BLaER1 (cell line): ENCODE data around the gene SF1.

Experiments used
- H3K27ac ChIP-seq: shearing (Covaris generic); formaldehyde crosslinking; 2 replicates; pipeline ENCODE4 v1.8.1; 2022
- H3K27me3 ChIP-seq: shearing (Covaris generic); formaldehyde crosslinking; 2 replicates; pipeline ENCODE4 v1.8.1; 2022
- H3K36me3 ChIP-seq: shearing (Covaris generic); formaldehyde crosslinking; 2 replicates; pipeline ENCODE4 v1.8.1; 2022
- H3K4me1 ChIP-seq: shearing (Covaris generic); formaldehyde crosslinking; 2 replicates; pipeline ENCODE4 v1.8.1; 2022
- H3K4me2 ChIP-seq: shearing (Covaris generic); formaldehyde crosslinking; 2 replicates; pipeline ENCODE4 v1.8.1; 2022
- H3K4me3 ChIP-seq: shearing (Covaris generic); formaldehyde crosslinking; 2 replicates; pipeline ENCODE4 v1.8.1; 2022
- H3K9ac ChIP-seq: shearing (Covaris generic); formaldehyde crosslinking; 2 replicates; pipeline ENCODE4 v1.8.1; 2022
- H3K9me3 ChIP-seq: shearing (Covaris generic); formaldehyde crosslinking; 2 replicates; pipeline ENCODE4 v1.8.1; 2022
- H4K20me1 ChIP-seq: shearing (Covaris generic); formaldehyde crosslinking; 2 replicates; pipeline ENCODE4 v1.8.1; 2022
- Cebpa-rat ChIP-seq: shearing (Covaris generic); IDR thresholded peaks from 2 replicates; pipeline ENCODE4 v1.8.1; 2022

Gene SF1

GRCh38 chr11:64762674-64763525, 15.4 kb downstream of the SF1 start:
- peaks cover 60% of the 10 kb centered on the region for H3K36me3 ChIP-seq
- H3K9ac ChIP-seq, result peak overlapping the region; percentile 74

DNA sequence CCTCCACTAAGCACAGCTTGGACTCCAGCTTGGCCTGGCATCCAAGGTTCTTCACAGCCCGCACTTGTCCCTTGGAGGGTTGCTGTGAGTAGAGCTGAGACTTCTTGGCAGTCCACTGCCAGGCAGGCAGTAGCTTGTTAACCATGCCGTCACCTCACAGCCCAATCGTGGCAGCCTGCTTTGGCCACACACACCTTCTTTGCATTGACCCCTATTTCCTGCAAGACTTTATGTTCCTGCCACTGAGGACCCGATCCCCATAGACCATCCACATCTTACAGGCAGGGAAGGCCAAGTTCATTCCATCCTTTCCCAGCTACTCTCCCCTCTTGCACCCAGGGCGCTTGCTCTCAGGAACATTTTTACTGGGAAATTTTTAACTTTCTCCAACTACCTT, 16.1 kb downstream of the SF1 start:
- Histone ChIP-seq H3K4me3 (no peak overlapping the region), H3K27me3 (no peaks in the 10 kb centered on the region), H3K9ac (peak overlapping the region; percentile 74), H3K27ac (peak overlapping the region; percentile 78), H4K20me1 (peaks cover 75% of the 10 kb centered on the region), H3K4me2 (peak overlapping the region; percentile 79), H3K9me3 (no peaks in the 10 kb centered on the region), H3K4me1 (peaks cover 86% of the 10 kb centered on the region), H3K36me3 (peaks cover 54% of the 10 kb centered on the region)
- TF ChIP-seq Cebpa-rat, result no peak

More at GRCh38 chr11:64762674-64763525, 15.4 kb downstream of the SF1 start:
- H4K20me1 ChIP-seq, result peaks cover 81% of the 10 kb centered on the region
- no peak for TF ChIP-seq Cebpa-rat
- H3K4me2 ChIP-seq, result peak overlapping the region; percentile 79
- H3K4me3 ChIP-seq, result peak overlapping the region; percentile 23; the same call in 1 of the 2 replicates
- no peaks in the 10 kb centered on the region for H3K9me3 ChIP-seq
- peaks cover 93% of the 10 kb centered on the region for H3K4me1 ChIP-seq
- peak overlapping the region; percentile 78 for H3K27ac ChIP-seq
- no peaks in the 10 kb centered on the region for H3K27me3 ChIP-seq

DNA sequence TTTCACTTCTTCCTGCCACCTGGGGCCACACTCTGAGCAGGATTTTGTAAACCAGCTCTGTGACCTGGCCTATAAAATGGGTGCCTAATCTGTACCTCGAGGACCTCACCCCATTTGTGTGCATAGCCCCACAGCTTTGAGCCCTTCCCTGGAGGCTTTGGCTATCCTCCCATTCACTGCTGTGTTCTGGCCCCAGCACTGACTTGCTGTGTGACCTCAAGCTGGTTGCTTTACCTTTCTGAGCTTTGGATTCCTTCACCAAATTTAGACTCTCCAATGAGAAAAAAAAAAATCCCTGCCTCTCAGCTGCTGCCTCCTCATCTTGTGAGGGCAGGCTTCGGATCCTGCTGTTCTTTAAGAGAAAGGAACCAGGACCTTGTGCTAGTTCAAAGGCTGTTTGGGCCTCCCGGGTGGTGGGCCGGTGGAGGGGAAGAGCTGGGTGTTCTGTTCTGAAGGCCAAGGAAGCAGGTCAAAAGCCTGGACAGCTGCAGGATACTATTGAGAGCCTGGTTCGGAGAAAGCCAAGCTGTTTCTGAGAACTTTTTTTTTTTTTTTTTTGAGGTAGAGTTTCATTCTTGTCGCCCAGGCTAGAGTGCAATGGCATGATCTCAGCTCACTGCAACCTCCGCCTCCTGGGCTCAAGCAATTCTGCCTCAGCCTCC, 17.5 kb downstream of the SF1 start:
- Histone ChIP-seq H3K4me3 (no peak overlapping the region), H3K9me3 (no peaks in the 10 kb centered on the region), H4K20me1 (peaks cover 61% of the 10 kb centered on the region), H3K4me2 (peak overlapping the region; percentile 83), H3K36me3 (peaks cover 41% of the 10 kb centered on the region), H3K9ac (0 out of 2 replicates have a peak overlapping the region, but pooled peaks have one; percentile 51), H3K27me3 (no peaks in the 10 kb centered on the region), H3K27ac (peak overlapping the region; percentile 68), H3K4me1 (peaks cover 88% of the 10 kb centered on the region)
- no peak for TF ChIP-seq Cebpa-rat

DNA sequence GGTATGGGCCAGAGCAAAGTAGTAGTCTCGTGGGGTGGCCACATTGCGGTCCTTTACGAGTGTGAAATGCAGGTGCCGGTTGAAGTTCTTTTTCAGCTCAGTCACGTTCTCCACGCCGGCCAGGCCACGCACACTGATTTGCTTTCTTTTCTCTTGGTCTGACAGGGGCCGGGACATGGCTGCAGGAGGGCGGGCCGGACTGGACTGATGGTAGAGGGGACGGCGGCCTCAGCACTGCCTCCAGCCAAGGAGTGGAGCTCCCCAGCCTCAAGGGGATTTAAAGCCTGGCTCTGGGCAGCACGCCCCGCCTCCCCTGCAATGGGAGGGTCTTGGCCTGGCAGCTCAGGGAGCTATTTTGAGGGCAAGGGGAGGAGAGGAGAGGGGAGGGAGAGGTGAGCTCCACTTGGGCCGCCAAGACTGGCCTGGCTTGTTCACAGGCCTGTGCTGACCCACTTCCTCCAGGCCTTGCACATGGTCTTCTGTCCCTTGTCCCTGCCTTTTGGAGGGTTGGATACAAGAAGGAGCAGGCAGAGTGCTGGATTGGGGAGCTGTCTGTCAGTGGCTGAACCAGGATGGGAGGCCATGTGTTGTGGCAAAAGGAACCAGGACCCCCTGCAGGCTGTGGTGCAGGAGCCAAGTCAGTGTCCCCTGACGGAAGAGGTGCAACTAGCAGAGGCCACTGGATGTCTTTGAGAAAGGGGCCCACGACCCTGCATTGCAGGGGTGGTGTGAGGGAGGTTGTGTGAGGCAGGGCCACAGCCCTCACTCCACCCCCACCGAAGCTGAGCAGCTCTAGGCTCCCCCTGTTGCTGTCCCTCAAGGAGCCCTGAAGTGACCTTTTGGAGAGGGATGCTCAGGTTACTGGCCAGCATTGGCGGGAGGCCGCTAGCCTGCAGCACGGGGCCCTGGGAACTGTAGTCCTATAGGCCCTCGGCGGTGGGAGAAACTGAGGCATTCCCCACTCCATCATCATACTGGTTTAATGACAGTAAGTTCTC, 18.3 kb downstream of the SF1 start, which contains the start of gene PYGM:
PYGM (minus strand) TSS at position 253 of the 998 bp plus-strand sequence; CDS start at position 177, 76 bp downstream.
- H3K27me3 ChIP-seq, result no peaks in the 10 kb centered on the region
- H3K9me3 ChIP-seq, result no peaks in the 10 kb centered on the region
- TF ChIP-seq Cebpa-rat, result no peak
- H3K4me2 ChIP-seq, result peak within 1 kb of the TSS; percentile 83
- H3K27ac ChIP-seq, result peak within 1 kb of the TSS; percentile 68
- H4K20me1 ChIP-seq, result peaks cover 52% of the 10 kb centered on the region
- H3K36me3 ChIP-seq, result peaks cover 32% of the 10 kb centered on the region
- peak within 1 kb of the TSS; percentile 24; the same call in 1 of the 2 replicates for H3K4me3 ChIP-seq
- peak within 1 kb of the TSS; percentile 51 for H3K9ac ChIP-seq
- H3K4me1 ChIP-seq, result peaks cover 84% of the 10 kb centered on the region

DNA sequence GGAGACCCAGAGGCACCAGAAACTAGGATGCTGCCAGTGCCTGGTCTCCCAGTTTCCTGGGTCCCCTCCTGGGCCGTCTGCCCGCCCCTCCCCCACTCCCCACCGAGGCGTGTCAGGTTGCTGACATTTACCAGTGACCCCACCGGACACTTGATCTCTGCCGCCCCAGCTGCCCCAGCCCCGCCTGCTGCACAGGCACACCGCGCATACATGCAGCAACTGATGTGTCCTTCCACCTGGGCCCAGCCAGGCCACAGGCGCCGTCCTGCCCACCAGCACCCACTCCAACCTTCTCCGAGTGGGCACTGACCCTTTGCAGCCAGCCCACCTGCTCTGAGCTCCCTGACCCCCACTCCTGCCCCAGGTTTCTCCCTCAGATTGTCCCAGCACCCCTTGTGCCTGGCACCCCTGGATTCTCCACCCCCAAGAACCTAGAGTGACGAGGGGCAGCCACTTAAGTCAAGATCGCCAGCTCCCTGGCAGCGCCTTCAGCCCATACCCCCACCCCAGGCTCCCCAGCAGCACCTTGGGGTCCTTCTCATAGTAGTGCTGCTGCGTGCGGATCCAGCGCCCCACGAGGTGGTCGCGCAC, 19.1 kb downstream of the SF1 start:
- peak overlapping the region; percentile 68 for H3K27ac ChIP-seq
- H4K20me1 ChIP-seq, result peaks cover 44% of the 10 kb centered on the region
- peak overlapping the region; percentile 83 for H3K4me2 ChIP-seq
- peak overlapping the region; percentile 47; the same call in 1 of the 2 replicates for H3K9ac ChIP-seq
- no peak overlapping the region for H3K4me3 ChIP-seq
- H3K27me3 ChIP-seq, result no peaks in the 10 kb centered on the region
- peaks cover 25% of the 10 kb centered on the region for H3K36me3 ChIP-seq
- TF ChIP-seq Cebpa-rat, result no peak
- peaks cover 76% of the 10 kb centered on the region for H3K4me1 ChIP-seq
- no peaks in the 10 kb centered on the region for H3K9me3 ChIP-seq

- no peak overlapping the region for H3K9ac ChIP-seq
- no peak for TF ChIP-seq Cebpa-rat
- H3K36me3 ChIP-seq, result peaks cover 17% of the 10 kb centered on the region
- H3K27ac ChIP-seq, result 0 out of 2 replicates have a peak overlapping the region, but pooled peaks have one; percentile 9
- H3K27me3 ChIP-seq, result no peaks in the 10 kb centered on the region
- peaks cover 37% of the 10 kb centered on the region for H4K20me1 ChIP-seq
- no peak overlapping the region for H3K4me3 ChIP-seq
- H3K4me2 ChIP-seq, result peak overlapping the region; percentile 83
- no peaks in the 10 kb centered on the region for H3K9me3 ChIP-seq
- H3K4me1 ChIP-seq, result peaks cover 69% of the 10 kb centered on the region
Measured at GRCh38 chr11:64758330-64759079, 19.8 kb downstream of the SF1 start.

DNA sequence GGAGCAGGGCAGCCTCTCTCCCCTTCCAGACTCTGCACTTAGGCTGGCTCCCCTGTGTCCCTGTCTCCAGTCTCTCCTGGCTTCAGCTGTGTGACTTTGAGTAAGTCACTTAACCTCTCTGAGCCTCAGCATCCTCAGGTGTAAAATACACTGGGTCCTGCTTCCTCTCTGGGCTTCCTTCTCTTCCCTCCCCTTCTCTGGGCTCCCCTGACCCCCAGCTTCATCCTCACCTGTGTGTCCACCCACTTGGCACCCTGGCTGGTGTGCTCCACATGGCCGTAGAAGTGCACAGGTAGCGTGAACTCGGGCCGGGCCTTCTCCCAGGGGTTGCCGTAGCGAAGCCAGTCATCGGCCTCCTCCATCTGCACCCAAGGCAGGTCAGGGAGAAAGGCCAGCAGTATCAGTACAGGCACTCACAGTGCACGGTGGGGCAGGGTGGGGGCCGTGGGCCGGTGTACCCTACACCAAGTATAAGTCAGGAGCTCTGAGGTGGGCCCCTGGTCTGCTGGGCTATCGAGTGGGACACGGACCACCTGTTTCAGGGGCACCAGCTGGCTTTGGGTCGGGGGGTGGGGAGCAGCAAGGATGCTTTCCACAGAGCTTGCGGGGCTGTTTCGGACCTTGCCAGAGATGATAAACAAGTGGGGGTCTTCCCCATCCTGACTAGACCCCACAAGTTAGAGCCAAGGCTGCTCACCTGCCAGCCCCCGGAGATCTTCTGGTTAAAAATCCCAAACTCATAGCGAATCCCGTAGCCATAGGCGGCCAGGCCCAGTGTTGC, 20.6 kb downstream of the SF1 start:
- Histone ChIP-seq H4K20me1 (peaks cover 29% of the 10 kb centered on the region), H3K27me3 (no peaks in the 10 kb centered on the region), H3K4me1 (peaks cover 66% of the 10 kb centered on the region), H3K36me3 (peaks cover 10% of the 10 kb centered on the region), H3K9me3 (no peaks in the 10 kb centered on the region), H3K4me2 (no peak overlapping the region), H3K9ac (no peak overlapping the region), H3K4me3 (no peak overlapping the region), H3K27ac (peak overlapping the region; percentile 56; the same call in 1 of the 2 replicates)
- no peak for TF ChIP-seq Cebpa-rat
